ENCODE measurements around the gene PSMB5. TPM values are rescaled to one million over a fixed set of nuclear protein-coding genes. Genes with fewer than 3 reads are reported as not detected.
A peak's percentile ranks its signal among the peaks of the same experiment; 100 is the strongest.
"Not testable (repeated sequence)": the region's sequence is repeated elsewhere in the genome, so short reads cannot be mapped to it uniquely, and the experiment has no call there.

Gene PSMB5
- total RNA-seq, 1 donor from 2014 or later, result 303 TPM

- DNase-seq (ENCODE audit: low read depth), result no peak
These were observed 14.3 kb downstream of the PSMB5 start for GRCh38 chr14:23020143-23021128.

GRCh38 chr14:23018107-23018506, 16.6 kb downstream of the PSMB5 start:
- no peak for DNase-seq (ENCODE audit: low read depth)

GRCh38 chr14:23017091-23017490, 17.6 kb downstream of the PSMB5 start:
- DNase-seq (ENCODE audit: low read depth), result no peak

- no peak for DNase-seq (ENCODE audit: low read depth)
These were observed 19.1 kb downstream of the PSMB5 start for GRCh38 chr14:23015618-23016017.

- not testable (repeated sequence) for DNase-seq (ENCODE audit: low read depth)
These were observed 21.0 kb downstream of the PSMB5 start for GRCh38 chr14:23013749-23014054.

- DNase-seq (ENCODE audit: low read depth), result no peak
These were observed 21.5 kb downstream of the PSMB5 start for GRCh38 chr14:23013054-23013748.

GRCh38 chr14:23009939-23010726, 24.6 kb downstream of the PSMB5 start, which contains the start of gene C14orf93:
TSS of gene C14orf93 (minus strand) at chr14:23010143. CDS start at chr14:22999023, 11,120 bp downstream.
- DNase-seq (ENCODE audit: low read depth), result peak; percentile 68

GRCh38 chr14:23009483-23009938, 25.2 kb downstream of the PSMB5 start:
- DNase-seq (ENCODE audit: low read depth), result no peak

GRCh38 chr14:23008831-23009230, 25.9 kb downstream of the PSMB5 start:
- no peak for DNase-seq (ENCODE audit: low read depth)

- peak; percentile 99 for DNase-seq (ENCODE audit: low read depth)
These were observed 27.9 kb downstream of the PSMB5 start for GRCh38 chr14:23006544-23007419.

GRCh38 chr14:23006188-23006534, 28.5 kb downstream of the PSMB5 start:
- no peak for DNase-seq (ENCODE audit: low read depth)

- no peak for DNase-seq (ENCODE audit: low read depth)
These were observed 29.1 kb downstream of the PSMB5 start for GRCh38 chr14:23005451-23006187.

- not testable (repeated sequence) for DNase-seq (ENCODE audit: low read depth)
These were observed 30.4 kb downstream of the PSMB5 start for GRCh38 chr14:23004274-23004673.

GRCh38 chr14:23002592-23002991, 32.1 kb downstream of the PSMB5 start:
- DNase-seq (ENCODE audit: low read depth), result no peak

GRCh38 chr14:23000860-23001259, 33.8 kb downstream of the PSMB5 start:
- DNase-seq (ENCODE audit: low read depth), result no peak

GRCh38 chr14:22998329-22999012, 36.2 kb downstream of the PSMB5 start:
- DNase-seq (ENCODE audit: low read depth), result no peak

GRCh38 chr14:22997676-22998323, 36.9 kb downstream of the PSMB5 start:
- no peak for DNase-seq (ENCODE audit: low read depth)

GRCh38 chr14:22996768-22997654, 37.7 kb downstream of the PSMB5 start:
- DNase-seq (ENCODE audit: low read depth), result no peak
